Astrocyte of the cerebellum (primary cell): ENCODE data around the gene COPRS.
"Not testable (repeated sequence)": the region's sequence is repeated elsewhere in the genome, so short reads cannot be mapped to it uniquely, and the experiment has no call there.

Experiments used
- DNase-seq: peaks from one replicate; pipeline ENCODE4 v3.0.0-alpha.2; 2011; ENCODE audit warnings: low read depth
- H3K4me3 ChIP-seq: 2 replicates; pipeline ENCODE4 v1.5.1; 2011; ENCODE audit warnings: mild to moderate bottlenecking, low read depth, low read length, moderate library complexity
- CTCF ChIP-seq: IDR thresholded peaks from 2 replicates; pipeline ENCODE4 v1.5.1; 2012; ENCODE audit warnings: low read length, low read depth, moderate library complexity, mild to moderate bottlenecking; ENCODE audit errors: missing control alignments
- in situ Hi-C: cut with HindIII; loops from 2 replicates; pipeline ENCODE4 v1.10.0; 2017; ENCODE audit warnings: low sequenced_read_pairs

The COPRS gene

GRCh38 chr17:31825961-31826691, 32.9 kb downstream of the COPRS start:
- no peak overlapping the region for H3K4me3 ChIP-seq
- in situ Hi-C loops = no loop called here
- no peak for TF ChIP-seq CTCF
- DNase-seq = no peak

- H3K4me3 ChIP-seq = no peak overlapping the region
- TF ChIP-seq CTCF = no peak
- DNase-seq = no peak
- in situ Hi-C loops = no loop called here
These were observed 34.2 kb downstream of the COPRS start for GRCh38 chr17:31824766-31825360.

GRCh38 chr17:31823014-31823413, 36.0 kb downstream of the COPRS start:
- DNase-seq = no peak
- in situ Hi-C loops = no loop called here
- no peak overlapping the region for H3K4me3 ChIP-seq
- TF ChIP-seq CTCF = no peak

GRCh38 chr17:31820691-31821435, 38.2 kb downstream of the COPRS start:
- no peak for DNase-seq
- no peak for TF ChIP-seq CTCF
- no peak overlapping the region for H3K4me3 ChIP-seq
- in situ Hi-C loops = no loop called here

- in situ Hi-C loops = no loop called here
- TF ChIP-seq CTCF = no peak
- DNase-seq = no peak
- H3K4me3 ChIP-seq = no peak overlapping the region
These were observed 39.5 kb downstream of the COPRS start for GRCh38 chr17:31819578-31819977.

GRCh38 chr17:31818863-31819262, 40.2 kb downstream of the COPRS start:
- in situ Hi-C loops, DNase-seq, H3K4me3 ChIP-seq: not testable (repeated sequence)
